ENCODE results near the gene KCNQ5.

DNA sequence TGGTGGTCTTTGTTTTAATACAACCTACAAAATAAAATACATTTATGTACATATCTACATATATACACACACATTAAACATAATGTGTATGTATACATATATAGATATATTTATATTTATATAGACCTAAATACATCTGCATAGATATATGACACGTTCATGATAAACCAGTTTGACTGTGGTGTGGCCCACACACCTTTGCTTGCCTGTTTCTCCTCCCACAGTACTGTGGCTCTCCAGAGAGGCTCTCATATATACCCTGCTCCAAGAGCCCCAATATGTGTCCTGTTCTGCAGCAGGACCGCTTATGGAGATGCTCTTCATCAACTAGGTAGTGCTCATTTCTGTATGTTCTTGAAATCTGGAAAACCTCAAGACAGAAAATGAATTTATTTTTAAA, 207.0 kb downstream of the KCNQ5 start:
- TF ChIP-seq POLR2AphosphoS5 (IDR thresholded peaks at IDR 0.05; ENCODE audit: low read depth, low read length): no peak
- TF ChIP-seq, protein P1, sequence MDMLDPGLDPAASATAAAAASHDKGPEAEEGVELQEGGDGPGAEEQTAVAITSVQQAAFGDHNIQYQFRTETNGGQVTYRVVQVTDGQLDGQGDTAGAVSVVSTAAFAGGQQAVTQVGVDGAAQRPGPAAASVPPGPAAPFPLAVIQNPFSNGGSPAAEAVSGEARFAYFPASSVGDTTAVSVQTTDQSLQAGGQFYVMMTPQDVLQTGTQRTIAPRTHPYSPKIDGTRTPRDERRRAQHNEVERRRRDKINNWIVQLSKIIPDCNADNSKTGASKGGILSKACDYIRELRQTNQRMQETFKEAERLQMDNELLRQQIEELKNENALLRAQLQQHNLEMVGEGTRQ (IDR thresholded peaks at IDR 0.05; ENCODE audit: low read length): no peak
- no peak for TF ChIP-seq HDAC6 (IDR thresholded peaks at IDR 0.05; ENCODE audit: low read depth, low read length)

Data from H1 (cell line).